ENCODE results near the gene TMEM35B.

DNA sequence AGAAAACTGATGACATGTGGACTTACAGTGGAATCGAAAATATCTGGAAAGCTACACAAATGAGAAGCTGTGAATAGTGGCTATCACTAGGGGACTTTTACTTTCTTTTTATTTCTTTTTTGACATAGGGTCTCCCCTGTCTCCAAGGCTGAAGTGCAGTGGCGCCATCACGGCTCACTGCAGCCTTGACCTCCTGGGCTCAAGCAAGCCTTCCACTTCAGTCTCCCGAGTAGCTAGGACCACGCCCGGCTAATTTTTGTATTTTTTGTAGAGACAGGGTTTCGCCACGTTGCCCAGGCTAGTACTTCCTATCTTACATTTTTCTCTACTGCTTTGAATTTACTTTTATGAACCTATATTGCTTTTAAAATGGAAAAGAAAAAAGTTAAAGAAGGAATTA is 10.5 kb downstream of the TMEM35B start:
- TF ChIP-seq, protein P1, sequence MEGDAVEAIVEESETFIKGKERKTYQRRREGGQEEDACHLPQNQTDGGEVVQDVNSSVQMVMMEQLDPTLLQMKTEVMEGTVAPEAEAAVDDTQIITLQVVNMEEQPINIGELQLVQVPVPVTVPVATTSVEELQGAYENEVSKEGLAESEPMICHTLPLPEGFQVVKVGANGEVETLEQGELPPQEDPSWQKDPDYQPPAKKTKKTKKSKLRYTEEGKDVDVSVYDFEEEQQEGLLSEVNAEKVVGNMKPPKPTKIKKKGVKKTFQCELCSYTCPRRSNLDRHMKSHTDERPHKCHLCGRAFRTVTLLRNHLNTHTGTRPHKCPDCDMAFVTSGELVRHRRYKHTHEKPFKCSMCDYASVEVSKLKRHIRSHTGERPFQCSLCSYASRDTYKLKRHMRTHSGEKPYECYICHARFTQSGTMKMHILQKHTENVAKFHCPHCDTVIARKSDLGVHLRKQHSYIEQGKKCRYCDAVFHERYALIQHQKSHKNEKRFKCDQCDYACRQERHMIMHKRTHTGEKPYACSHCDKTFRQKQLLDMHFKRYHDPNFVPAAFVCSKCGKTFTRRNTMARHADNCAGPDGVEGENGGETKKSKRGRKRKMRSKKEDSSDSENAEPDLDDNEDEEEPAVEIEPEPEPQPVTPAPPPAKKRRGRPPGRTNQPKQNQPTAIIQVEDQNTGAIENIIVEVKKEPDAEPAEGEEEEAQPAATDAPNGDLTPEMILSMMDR (IDR thresholded peaks at IDR 0.05), result no peak
- no peak for TF ChIP-seq POLR2A (IDR thresholded peaks at IDR 0.05)
